Measurements from ENCODE around the gene ARF1.

ARF1 gene

GRCh38 chr1:228048659-228049298 lies 33.7 kb upstream of the ARF1 start:
- no peak overlapping the region for H3K4me3 ChIP-seq (ENCODE audit: low read depth in 1 of 2, low read length in 2 of 2)
- H3K27ac ChIP-seq (ENCODE audit: low read depth, low read length): no peak overlapping the region
- H3K27me3 ChIP-seq (ENCODE audit: control insufficient read depth in 1 of 2, insufficient read depth in 2 of 2, low read length in 2 of 2): no peaks in the 10 kb centered on the region
- no peaks in the 10 kb centered on the region for H3K4me1 ChIP-seq (ENCODE audit: control insufficient read depth in 1 of 2, insufficient read depth in 2 of 2, low read length in 2 of 2)
- no peak overlapping the region for H3K9ac ChIP-seq (ENCODE audit: low read depth in 1 of 2, low read length in 2 of 2)
- no peaks in the 10 kb centered on the region for H3K36me3 ChIP-seq (ENCODE audit: control insufficient read depth in 1 of 2, insufficient read depth in 2 of 2, low read length in 2 of 2)
- H3K9me3 ChIP-seq (ENCODE audit: control insufficient read depth in 1 of 2, low read length in 2 of 2): no peaks in the 10 kb centered on the region

GRCh38 chr1:228050571-228051231 lies 31.8 kb upstream of the ARF1 start:
- Histone ChIP-seq H3K27me3 (ENCODE audit: control insufficient read depth in 1 of 2, insufficient read depth in 2 of 2, low read length in 2 of 2) (peaks cover 0 to 3% of the 10 kb centered on the region in 2 donors), H3K9me3 (ENCODE audit: control insufficient read depth in 1 of 2, low read length in 2 of 2) (no peaks in the 10 kb centered on the region), H3K9ac (ENCODE audit: low read depth in 1 of 2, low read length in 2 of 2) (no peak overlapping the region), H3K27ac (ENCODE audit: low read depth, low read length) (no peak overlapping the region), H3K36me3 (ENCODE audit: control insufficient read depth in 1 of 2, insufficient read depth in 2 of 2, low read length in 2 of 2) (no peaks in the 10 kb centered on the region), H3K4me3 (ENCODE audit: low read depth in 1 of 2, low read length in 2 of 2) (no peak overlapping the region), H3K4me1 (ENCODE audit: control insufficient read depth in 1 of 2, insufficient read depth in 2 of 2, low read length in 2 of 2) (no peaks in the 10 kb centered on the region)

GRCh38 chr1:228058172-228058948 lies 24.1 kb upstream of the ARF1 start:
- H3K4me3 ChIP-seq (ENCODE audit: low read depth in 1 of 2, low read length in 2 of 2): no peak overlapping the region
- no peaks in the 10 kb centered on the region for H3K36me3 ChIP-seq (ENCODE audit: control insufficient read depth in 1 of 2, insufficient read depth in 2 of 2, low read length in 2 of 2)
- H3K27me3 ChIP-seq (ENCODE audit: control insufficient read depth in 1 of 2, insufficient read depth in 2 of 2, low read length in 2 of 2): peaks cover 41 to 48% of the 10 kb centered on the region in 2 donors
- peaks cover 7 to 10% of the 10 kb centered on the region in 2 donors for H3K4me1 ChIP-seq (ENCODE audit: control insufficient read depth in 1 of 2, insufficient read depth in 2 of 2, low read length in 2 of 2)
- H3K9me3 ChIP-seq (ENCODE audit: control insufficient read depth in 1 of 2, low read length in 2 of 2): no peaks in the 10 kb centered on the region
- H3K27ac ChIP-seq (ENCODE audit: low read depth, low read length): no peak overlapping the region
- no peak overlapping the region for H3K9ac ChIP-seq (ENCODE audit: low read depth in 1 of 2, low read length in 2 of 2)

- Histone ChIP-seq H3K4me3 (ENCODE audit: low read depth in 1 of 2, low read length in 2 of 2) (peak overlapping the region; percentile 52 to 61), H3K27me3 (ENCODE audit: control insufficient read depth in 1 of 2, insufficient read depth in 2 of 2, low read length in 2 of 2) (peaks cover 46 to 48% of the 10 kb centered on the region in 2 donors)
These were observed 23.4 kb upstream of the ARF1 start for GRCh38 chr1:228058949-228059633.

GRCh38 chr1:228059634-228060457 lies 22.7 kb upstream of the ARF1 start:
- no peaks in the 10 kb centered on the region for H3K36me3 ChIP-seq (ENCODE audit: control insufficient read depth in 1 of 2, insufficient read depth in 2 of 2, low read length in 2 of 2)
- H3K4me3 ChIP-seq (ENCODE audit: low read depth in 1 of 2, low read length in 2 of 2): peak overlapping the region; percentile 52 to 61
- H3K9me3 ChIP-seq (ENCODE audit: control insufficient read depth in 1 of 2, low read length in 2 of 2): no peaks in the 10 kb centered on the region
- H3K4me1 ChIP-seq (ENCODE audit: control insufficient read depth in 1 of 2, insufficient read depth in 2 of 2, low read length in 2 of 2): peaks cover 7 to 10% of the 10 kb centered on the region in 2 donors
- H3K9ac ChIP-seq (ENCODE audit: low read depth in 1 of 2, low read length in 2 of 2): peak overlapping the region in 1 of 2 donors; percentile 25
- peaks cover 46 to 48% of the 10 kb centered on the region in 2 donors for H3K27me3 ChIP-seq (ENCODE audit: control insufficient read depth in 1 of 2, insufficient read depth in 2 of 2, low read length in 2 of 2)
- no peak overlapping the region for H3K27ac ChIP-seq (ENCODE audit: low read depth, low read length)

More at GRCh38 chr1:228058949-228059633, 23.4 kb upstream of the ARF1 start:
- Histone ChIP-seq H3K9ac (ENCODE audit: low read depth in 1 of 2, low read length in 2 of 2) (no peak overlapping the region), H3K36me3 (ENCODE audit: control insufficient read depth in 1 of 2, insufficient read depth in 2 of 2, low read length in 2 of 2) (no peaks in the 10 kb centered on the region), H3K4me1 (ENCODE audit: control insufficient read depth in 1 of 2, insufficient read depth in 2 of 2, low read length in 2 of 2) (peaks cover 7 to 10% of the 10 kb centered on the region in 2 donors), H3K27ac (ENCODE audit: low read depth, low read length) (no peak overlapping the region), H3K9me3 (ENCODE audit: control insufficient read depth in 1 of 2, low read length in 2 of 2) (no peaks in the 10 kb centered on the region)

GRCh38 chr1:228060458-228061190 lies 21.9 kb upstream of the ARF1 start:
- Histone ChIP-seq H3K27ac (ENCODE audit: low read depth, low read length) (no peak overlapping the region), H3K9me3 (ENCODE audit: control insufficient read depth in 1 of 2, low read length in 2 of 2) (no peaks in the 10 kb centered on the region), H3K9ac (ENCODE audit: low read depth in 1 of 2, low read length in 2 of 2) (peak overlapping the region in 1 of 2 donors; percentile 25), H3K36me3 (ENCODE audit: control insufficient read depth in 1 of 2, insufficient read depth in 2 of 2, low read length in 2 of 2) (no peaks in the 10 kb centered on the region), H3K27me3 (ENCODE audit: control insufficient read depth in 1 of 2, insufficient read depth in 2 of 2, low read length in 2 of 2) (peaks cover 46 to 52% of the 10 kb centered on the region in 2 donors), H3K4me3 (ENCODE audit: low read depth in 1 of 2, low read length in 2 of 2) (peak overlapping the region; percentile 52 to 61), H3K4me1 (ENCODE audit: control insufficient read depth in 1 of 2, insufficient read depth in 2 of 2, low read length in 2 of 2) (peaks cover 7 to 10% of the 10 kb centered on the region in 2 donors)

GRCh38 chr1:228061411-228062084 lies 21.0 kb upstream of the ARF1 start:
- H3K36me3 ChIP-seq (ENCODE audit: control insufficient read depth in 1 of 2, insufficient read depth in 2 of 2, low read length in 2 of 2): no peaks in the 10 kb centered on the region
- H3K9me3 ChIP-seq (ENCODE audit: control insufficient read depth in 1 of 2, low read length in 2 of 2): no peaks in the 10 kb centered on the region
- no peak overlapping the region for H3K27ac ChIP-seq (ENCODE audit: low read depth, low read length)
- H3K27me3 ChIP-seq (ENCODE audit: control insufficient read depth in 1 of 2, insufficient read depth in 2 of 2, low read length in 2 of 2): peaks cover 41 to 56% of the 10 kb centered on the region in 2 donors
- peaks cover 7 to 10% of the 10 kb centered on the region in 2 donors for H3K4me1 ChIP-seq (ENCODE audit: control insufficient read depth in 1 of 2, insufficient read depth in 2 of 2, low read length in 2 of 2)
- H3K9ac ChIP-seq (ENCODE audit: low read depth in 1 of 2, low read length in 2 of 2): no peak overlapping the region
- H3K4me3 ChIP-seq (ENCODE audit: low read depth in 1 of 2, low read length in 2 of 2): no peak overlapping the region

GRCh38 chr1:228062085-228062791 lies 20.3 kb upstream of the ARF1 start:
- no peaks in the 10 kb centered on the region for H3K9me3 ChIP-seq (ENCODE audit: control insufficient read depth in 1 of 2, low read length in 2 of 2)
- no peak overlapping the region for H3K9ac ChIP-seq (ENCODE audit: low read depth in 1 of 2, low read length in 2 of 2)
- peaks cover 7 to 10% of the 10 kb centered on the region in 2 donors for H3K4me1 ChIP-seq (ENCODE audit: control insufficient read depth in 1 of 2, insufficient read depth in 2 of 2, low read length in 2 of 2)
- H3K36me3 ChIP-seq (ENCODE audit: control insufficient read depth in 1 of 2, insufficient read depth in 2 of 2, low read length in 2 of 2): no peaks in the 10 kb centered on the region
- no peak overlapping the region for H3K4me3 ChIP-seq (ENCODE audit: low read depth in 1 of 2, low read length in 2 of 2)
- no peak overlapping the region for H3K27ac ChIP-seq (ENCODE audit: low read depth, low read length)
- peaks cover 39 to 58% of the 10 kb centered on the region in 2 donors for H3K27me3 ChIP-seq (ENCODE audit: control insufficient read depth in 1 of 2, insufficient read depth in 2 of 2, low read length in 2 of 2)

Data from duodenal mucosa (tissue), 2 donors.